Endothelial cell of umbilical vein (primary cell): ENCODE measurements around the gene NATD1. TPM values are rescaled to one million over a fixed set of nuclear protein-coding genes. Genes with fewer than 3 reads are reported as not detected.

Experiments used
- BruUV-seq: library from RNA; stranded (reverse); fragments of 400-500 nt; replicated peaks from 2 replicates; lab custom pipeline; 2021; lab: Mats Ljungman, UMichigan
- CTCF ChIA-PET: fragments of 300-600, 350-600 bp; sonication (Branson Sonifier 250); formaldehyde crosslinking; loops from one replicate; lab custom pipeline; 2021; ENCODE audit warnings: antibody characterized with exemption, inconsistent platforms; lab: Charles Lee
- POLR2A ChIA-PET: fragments of 300-600, 350-600 bp; sonication (Branson Sonifier 250); formaldehyde crosslinking; loops from one replicate; lab custom pipeline; 2021; ENCODE audit warnings: antibody characterized with exemption, inconsistent platforms; lab: Charles Lee
- DNase-seq: peaks from one replicate; pipeline ENCODE4 v3.0.0-alpha.2; 2011; ENCODE audit warnings: low read depth, low spot score
- FAIRE-seq: peaks from 2 replicates; lab custom pipeline; 2011; peaks lifted over from hg19 to GRCh38; lab: Jason Lieb, UNC
- H2AFZ ChIP-seq: 2 replicates; pipeline ENCODE4 v1.6.0; 2012; ENCODE audit warnings: low read depth, low read length, control low read depth, inconsistent platforms
- H3K27ac ChIP-seq: 2 replicates; pipeline ENCODE4 v1.5.1; 2011; ENCODE audit warnings: low read depth, mild to moderate bottlenecking, control low read depth, low read length, moderate library complexity; ENCODE audit not compliant: insufficient read depth
- H3K27me3 ChIP-seq, 2 experiments: 2 replicates each; pipeline versions ENCODE4 v1.6.0 to v1.6.1; 2011; ENCODE audit warnings: low read length in 2 of 2, mixed read lengths in 1 of 2; ENCODE audit not compliant: control insufficient read depth in 2 of 2, insufficient read depth in 2 of 2
- H3K36me3 ChIP-seq, 2 experiments: 2 replicates in 1 of 2; 3 replicates in 1 of 2; pipeline ENCODE4 v1.5.1; 2011; ENCODE audit warnings: low read length in 2 of 2, mild to moderate bottlenecking in 1 of 2, moderate library complexity in 1 of 2; ENCODE audit not compliant: control insufficient read depth in 2 of 2, insufficient read depth in 2 of 2; ENCODE audit errors: extremely low read depth in 1 of 2
- H3K4me1 ChIP-seq: 3 replicates; pipeline ENCODE4 v1.5.1; 2011; ENCODE audit warnings: mild to moderate bottlenecking, low read length; ENCODE audit not compliant: control insufficient read depth, insufficient read depth; ENCODE audit errors: extremely low read depth
- H3K4me2 ChIP-seq: 2 replicates; pipeline ENCODE4 v1.6.1; 2011; ENCODE audit warnings: low read length, control low read depth, mixed read lengths; ENCODE audit not compliant: insufficient read depth
- H3K4me3 ChIP-seq, 3 experiments: fragments of 200-600 bp in 1 of 3; sonication (generic), shearing (Covaris generic) in 1 of 3; replicated peaks in 1 of 3; 2 replicates each; pipeline ENCODE4 v1.5.1; 2011 to 2016; ENCODE audit warnings: control low read depth in 3 of 3, low read length in 3 of 3, mild to moderate bottlenecking in 2 of 3, inconsistent platforms in 1 of 3, low read depth in 1 of 3, moderate library complexity in 1 of 3; ENCODE audit not compliant: insufficient read depth in 1 of 3
- H3K79me2 ChIP-seq: 2 replicates; pipeline ENCODE4 v1.6.0; 2012; ENCODE audit warnings: low read length, inconsistent platforms; ENCODE audit not compliant: control insufficient read depth, insufficient read depth
- H3K9ac ChIP-seq: replicated peaks from 2 replicates; pipeline ENCODE3; 2011; ENCODE audit warnings: low read length, control low read depth; ENCODE audit not compliant: insufficient read depth; ENCODE audit errors: extremely low read depth
- H3K9me1 ChIP-seq: replicated peaks from 3 replicates; pipeline ENCODE4 v1.6.0; 2011; ENCODE audit warnings: mild to moderate bottlenecking, low read length; ENCODE audit not compliant: control insufficient read depth, insufficient read depth; ENCODE audit errors: extremely low read depth
- H3K9me3 ChIP-seq: replicated peaks from 2 replicates; pipeline ENCODE4 v1.5.1; 2012; ENCODE audit warnings: low read length, inconsistent platforms; ENCODE audit not compliant: control insufficient read depth, insufficient read depth
- H4K20me1 ChIP-seq: replicated peaks from 2 replicates; pipeline ENCODE3; 2011; ENCODE audit warnings: mild to moderate bottlenecking, low read length; ENCODE audit not compliant: control insufficient read depth, insufficient read depth; ENCODE audit errors: extremely low read depth
- CTCF ChIP-seq, 2 donors: IDR thresholded peaks; 1 replicate in 1 of 2; 2 replicates in 1 of 2; pipeline ENCODE4 v1.5.1; 2011; ENCODE audit warnings: low read length in 2 of 2, mild to moderate bottlenecking in 2 of 2, moderate library complexity in 2 of 2, control low read depth in 1 of 2, inconsistent platforms in 1 of 2, low read depth in 1 of 2; ENCODE audit not compliant: insufficient read depth in 1 of 2; ENCODE audit errors: extremely low read depth in 1 of 2
- EZH2 ChIP-seq: IDR thresholded peaks from 2 replicates; pipeline ENCODE4 v1.6.1; 2012; ENCODE audit warnings: borderline replicate concordance, low read depth, mild to moderate bottlenecking, moderate library complexity, low read length, inconsistent platforms; ENCODE audit not compliant: severe bottlenecking
- FOS ChIP-seq: IDR thresholded peaks from 2 replicates; pipeline ENCODE4 v1.6.1; 2011; ENCODE audit warnings: mild to moderate bottlenecking, low read length, moderate library complexity, borderline replicate concordance; ENCODE audit not compliant: insufficient read depth
- GATA2 ChIP-seq: IDR thresholded peaks from 2 replicates; pipeline ENCODE4 v1.7.0; 2011; ENCODE audit warnings: low read depth, mild to moderate bottlenecking, moderate library complexity, mixed read lengths, low read length; ENCODE audit not compliant: insufficient read length, insufficient read depth
- JUN ChIP-seq: IDR thresholded peaks from 2 replicates; pipeline ENCODE4 v1.6.1; 2011; ENCODE audit warnings: borderline replicate concordance, low read depth; ENCODE audit not compliant: insufficient read length, insufficient read depth
- MAX ChIP-seq: IDR thresholded peaks from 2 replicates; pipeline ENCODE4 v1.6.1; 2011; ENCODE audit not compliant: insufficient read depth, insufficient read length
- MYC ChIP-seq: IDR thresholded peaks from one replicate; pipeline ENCODE4 v1.6.1; 2011; ENCODE audit warnings: mild to moderate bottlenecking, low read depth, low read length
- POLR2A ChIP-seq: IDR thresholded peaks from 2 replicates; pipeline ENCODE4 v1.6.1; 2012; ENCODE audit warnings: low read depth, mild to moderate bottlenecking, control low read depth, low read length
- POLR2AphosphoS5 ChIP-seq: IDR thresholded peaks from 2 replicates; pipeline ENCODE4 v1.6.1; 2012; ENCODE audit warnings: low read depth, mild to moderate bottlenecking, control low read depth, low read length, moderate library complexity; ENCODE audit not compliant: insufficient read depth
- dilution Hi-C: fragments of 300-500 bp; cut with MboI; formaldehyde crosslinking; loops from one replicate; pipeline ENCODE4 v1.15.0; 2019; ENCODE audit warnings: low sequenced_read_pairs; ENCODE audit not compliant: extremely low pct_ligation_motif_present
- intact Hi-C: fragments of 100-400 bp; cut with micrococcal nuclease; formaldehyde crosslinking; loops from one replicate; pipeline ENCODE4 v1.10.0; 2022
- polyA plus RNA-seq, 4 experiments: library from polyadenylated mRNA; depleted of rRNA in 3 of 4; stranded (reverse) in 3 of 4; unstranded in 1 of 4; fragments of >200 nt; gene quantifications; 2 replicates each; pipeline versions ENCODE4 v1.2.1 to v1.2.3, GENCODE V29; 2011 to 2012; ENCODE audit warnings: missing spikeins in 1 of 4
- total RNA-seq: library from RNA; stranded (reverse); gene quantifications from 2 replicates; pipeline ENCODE4 v1.2.3, GENCODE V29; 2021

The NATD1 gene
- total and polyA plus RNA-seq, 2 donors (not counting 3 experiments of a cell fraction or from before 2014, with no cell fraction given) = 7.0 to 7.2 TPM

GRCh38 chr17:21263376-21263775, 10.2 kb upstream of the NATD1 start:
- ChIA-PET POLR2A (interaction anchor here (0.7 kb wide), 1 partner anchor 13 kb away, joined by 4 read pairs; no protein-coding TSS in a partner anchor), CTCF (interaction anchor here (1.5 to 1.7 kb wide), 2 partner anchors 12 to 134 kb away, joined by 4 to 5 read pairs; no protein-coding TSS in a partner anchor)
- no TSS peak for BruUV-seq
- Histone ChIP-seq H3K79me2 (no peaks in the 10 kb centered on the region), H3K27me3 (peaks cover 2% of the 10 kb centered on the region in 2 experiments), H3K4me2 (no peak overlapping the region), H3K4me1 (no peaks in the 10 kb centered on the region), H4K20me1 (no peaks in the 10 kb centered on the region), H3K9me3 (no peaks in the 10 kb centered on the region), H2AFZ (no peak overlapping the region), H3K9ac (no peak overlapping the region), H3K27ac (no peak overlapping the region), H3K36me3 (no peaks in the 10 kb centered on the region), H3K9me1 (no peaks in the 10 kb centered on the region), H3K4me3 (no peak overlapping the region)
- dilution Hi-C loops = no loop called here
- intact Hi-C loops = no loop called here
- TF ChIP-seq EZH2 (no peak), GATA2 (no peak), CTCF (IDR thresholded peaks at IDR 0.05; ENCODE audit: extremely low read depth in 1 of 2, insufficient read depth in 1 of 2, low read depth in 1 of 2, low read length in 2 of 2) (no peak), MAX (no peak), JUN (no peak), POLR2AphosphoS5 (no peak), MYC (no peak), POLR2A (no peak), FOS (no peak)
- FAIRE-seq = no peak
- DNase-seq = no peak
